Stimulated activated CD8-positive, alpha-beta memory T cell treated with anti-CD3 and anti-CD28 coated beads, Interleukin-2, amount 100 ng/mL, for 1 hour (primary cell): ENCODE measurements around the gene C17orf67.

Experiments
- DNase-seq, 2 donors: peaks; one replicate each; pipeline ENCODE4 v3.0.0-alpha.2; 2020; ENCODE audit warnings: low read depth in 2 of 2

Gene C17orf67

GRCh38 chr17:56808503-56808902 is 25.2 kb downstream of the C17orf67 start:
- no peak for DNase-seq

DNA sequence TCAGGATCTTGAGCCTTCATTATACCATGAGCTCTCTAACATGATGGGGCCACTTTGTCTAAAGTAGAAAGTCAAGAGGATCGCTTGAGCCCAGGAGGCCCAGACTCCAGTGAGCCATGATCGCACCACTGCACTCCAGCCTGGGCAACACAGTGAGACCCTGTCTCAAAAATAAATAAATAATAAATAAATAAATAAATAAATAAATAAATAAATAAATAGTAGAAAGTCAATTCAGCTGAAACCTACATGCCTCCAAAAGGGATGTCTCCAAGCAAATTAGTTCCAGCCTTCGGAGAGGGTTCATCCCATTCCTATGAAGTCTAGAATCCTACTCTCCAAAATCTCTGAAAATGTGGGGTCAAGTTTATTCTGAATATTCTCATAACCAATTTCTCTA is 26.0 kb downstream of the C17orf67 start:
- no peak for DNase-seq

GRCh38 chr17:56806949-56807348 is 26.8 kb downstream of the C17orf67 start:
- DNase-seq = no peak

DNA sequence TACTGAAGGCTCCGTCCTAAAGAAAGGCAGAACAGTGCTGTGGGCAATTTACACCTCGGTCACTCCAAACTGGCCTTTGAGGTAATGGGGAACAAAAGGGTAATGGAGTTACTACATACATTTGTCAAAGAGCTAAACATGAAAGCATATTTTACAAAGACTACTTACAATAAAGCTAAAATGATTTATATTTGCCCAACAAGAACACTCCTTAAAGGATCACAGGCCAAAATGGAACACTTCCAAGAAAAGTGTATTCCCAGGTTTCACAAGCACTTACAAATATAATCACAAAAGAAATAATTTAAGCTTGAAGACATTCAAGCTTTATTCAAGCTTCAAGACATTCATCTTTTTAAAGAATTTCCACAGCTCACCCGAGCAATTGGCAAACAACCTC is 29.3 kb downstream of the C17orf67 start:
- DNase-seq = no peak

- DNase-seq = no peak
Observed at GRCh38 chr17:56803071-56803470, 30.6 kb downstream of the C17orf67 start.

- no peak for DNase-seq
Observed at GRCh38 chr17:56801459-56802178, 32.1 kb downstream of the C17orf67 start.

DNA sequence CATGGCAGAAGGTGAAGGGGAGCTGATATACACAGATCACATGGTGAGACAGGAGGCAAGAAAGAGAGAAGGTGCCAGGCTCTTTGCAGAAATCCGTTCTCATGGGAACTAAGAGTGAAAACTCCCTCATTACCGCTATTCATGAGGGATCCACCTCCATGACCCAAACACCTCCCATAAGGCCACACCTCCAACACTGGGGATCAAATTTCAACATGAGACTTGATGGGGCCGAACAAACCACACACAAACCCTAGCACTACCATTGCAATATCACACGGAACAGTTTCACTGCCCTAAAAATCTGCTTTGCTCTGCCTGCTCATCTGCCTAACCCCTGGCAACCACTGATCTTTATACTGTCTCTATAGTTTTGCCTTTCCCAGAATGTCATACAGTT is 34.8 kb downstream of the C17orf67 start:
- no peak for DNase-seq

DNA sequence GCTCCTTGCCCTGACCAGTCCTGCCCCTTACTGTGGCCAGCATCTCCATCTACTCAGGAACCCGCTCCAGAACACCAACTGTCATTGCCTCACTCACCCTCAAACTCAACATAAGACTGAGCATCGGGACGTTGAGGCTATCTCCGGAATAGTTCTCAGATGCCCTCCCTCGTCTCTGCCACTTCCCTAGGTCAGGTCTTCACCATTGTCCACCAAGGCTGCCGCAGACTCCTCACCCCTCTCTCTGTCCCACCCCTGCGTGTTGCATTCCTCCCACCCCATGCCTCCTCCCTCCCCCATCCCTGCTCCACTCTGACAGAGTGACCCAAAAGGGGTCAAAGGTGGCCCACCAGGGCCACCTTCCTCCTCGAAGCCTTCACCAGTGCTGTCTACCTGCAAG is 37.2 kb downstream of the C17orf67 start:
- no peak for DNase-seq

- DNase-seq = no peak
Observed at GRCh38 chr17:56795221-56795865, 38.4 kb downstream of the C17orf67 start.

DNA sequence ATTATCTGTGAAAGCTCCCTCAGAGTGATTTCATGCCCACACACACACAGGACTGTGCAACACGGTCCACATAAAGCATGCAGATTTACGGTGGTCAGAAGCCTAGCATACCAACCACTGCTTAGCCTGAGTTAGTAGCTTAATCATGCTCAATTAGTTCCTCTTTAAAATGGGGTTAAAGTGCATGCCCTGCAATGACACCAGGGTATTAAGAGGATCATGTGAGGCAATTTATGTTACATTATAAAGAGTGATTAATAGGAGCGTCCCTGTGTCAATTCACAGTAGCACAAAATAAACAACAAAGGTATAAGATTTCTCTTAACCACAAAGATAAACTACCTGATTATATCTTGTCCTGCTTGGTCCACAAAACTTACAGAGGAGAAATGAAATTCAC is 39.8 kb downstream of the C17orf67 start:
- no peak for DNase-seq

DNA sequence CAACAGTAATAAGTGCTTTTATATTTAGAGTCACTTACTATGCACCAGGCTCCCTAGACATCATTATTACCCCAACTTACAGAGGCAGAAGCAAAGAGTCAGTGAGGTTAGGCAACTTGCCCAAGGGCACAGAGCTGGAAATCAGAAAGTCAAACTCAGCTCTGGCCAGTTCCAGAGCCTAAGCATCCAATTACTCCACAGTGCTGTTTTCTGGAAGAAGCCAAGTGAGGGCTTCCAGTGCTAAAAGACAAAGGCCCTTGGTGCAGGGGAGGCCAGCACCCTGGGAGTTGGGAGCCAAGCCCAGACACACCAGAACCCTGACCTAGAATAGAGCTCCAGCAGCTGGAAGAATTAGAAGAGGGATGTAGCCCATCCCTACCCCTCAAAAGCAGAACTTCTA is 40.2 kb downstream of the C17orf67 start:
- DNase-seq = no peak

DNA sequence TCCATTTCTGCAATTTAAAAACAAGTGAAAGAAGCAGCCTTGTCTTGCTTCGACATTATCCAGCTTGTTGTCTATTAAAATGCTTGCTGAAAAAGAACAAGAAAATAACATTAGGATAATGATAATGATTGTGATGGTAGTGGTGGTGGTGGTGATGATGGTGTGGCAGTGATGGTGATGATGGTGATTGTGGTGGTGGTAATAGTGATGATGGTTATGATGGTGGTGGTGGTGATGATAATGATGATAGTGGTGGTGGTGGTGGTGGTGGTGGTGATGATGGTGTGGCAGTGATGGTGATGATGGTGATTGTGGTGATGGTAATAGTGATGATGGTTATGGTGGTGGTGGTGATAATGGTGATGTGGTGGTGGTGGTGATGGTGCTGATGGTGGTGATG is 41.5 kb downstream of the C17orf67 start:
- DNase-seq = no peak

DNA sequence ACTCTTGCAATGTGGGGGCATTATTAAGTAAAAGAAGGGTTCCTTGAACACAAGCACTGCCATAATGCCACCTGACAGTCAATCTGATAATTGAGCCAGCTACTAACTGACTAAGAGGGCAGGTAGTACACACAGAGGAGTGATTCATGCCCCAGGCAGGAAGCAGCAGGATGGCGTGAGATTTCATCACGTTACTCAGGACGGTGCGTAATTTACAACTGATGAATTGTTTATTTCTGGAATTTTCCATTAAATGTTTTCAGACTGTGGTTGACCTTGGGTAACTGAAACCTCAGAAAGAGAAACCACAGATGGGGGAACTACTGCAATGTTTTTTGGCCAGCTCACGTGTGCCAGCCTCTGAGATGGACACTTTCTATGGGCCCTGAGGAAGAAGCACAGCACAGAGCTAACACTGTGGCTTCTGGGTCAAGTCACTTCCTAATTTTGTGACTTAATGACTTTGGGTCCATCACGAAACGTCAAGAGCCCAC is 46.7 kb downstream of the C17orf67 start:
- peak; percentile 7 to 24 for DNase-seq

- DNase-seq = no peak
Observed at GRCh38 chr17:56785997-56786680, 47.6 kb downstream of the C17orf67 start.

DNA sequence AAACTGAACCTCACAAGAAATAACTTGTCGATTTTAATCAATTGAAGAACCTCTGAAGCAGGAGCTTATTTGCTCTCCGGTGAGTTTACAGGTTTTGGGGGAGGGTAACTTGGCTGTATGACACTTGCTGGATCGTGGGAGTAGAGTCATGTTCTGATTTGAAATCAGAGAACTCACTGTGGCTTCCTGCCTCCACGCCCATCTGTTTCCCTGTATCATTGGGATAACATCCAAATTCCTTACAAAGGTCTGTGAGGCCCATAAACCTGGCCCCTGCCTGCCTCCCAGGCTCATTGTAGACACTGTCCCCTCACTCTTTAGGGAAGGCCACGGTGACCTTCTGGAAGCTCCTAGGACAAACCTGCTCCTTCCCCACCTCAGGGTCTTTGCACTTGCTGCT is 48.3 kb downstream of the C17orf67 start:
- no peak for DNase-seq

GRCh38 chr17:56782338-56782737 is 51.4 kb downstream of the C17orf67 start:
- DNase-seq = no peak

- no peak for DNase-seq
Observed at GRCh38 chr17:56781906-56782305, 51.8 kb downstream of the C17orf67 start.

- DNase-seq = peak; percentile 68 to 72
Observed at GRCh38 chr17:56779898-56780777, 53.6 kb downstream of the C17orf67 start.

GRCh38 chr17:56779322-56779721 is 54.4 kb downstream of the C17orf67 start:
- no peak for DNase-seq

GRCh38 chr17:56778898-56779297 is 54.8 kb downstream of the C17orf67 start:
- no peak for DNase-seq

- DNase-seq = no peak
Observed at GRCh38 chr17:56777859-56778258, 55.9 kb downstream of the C17orf67 start.

DNA sequence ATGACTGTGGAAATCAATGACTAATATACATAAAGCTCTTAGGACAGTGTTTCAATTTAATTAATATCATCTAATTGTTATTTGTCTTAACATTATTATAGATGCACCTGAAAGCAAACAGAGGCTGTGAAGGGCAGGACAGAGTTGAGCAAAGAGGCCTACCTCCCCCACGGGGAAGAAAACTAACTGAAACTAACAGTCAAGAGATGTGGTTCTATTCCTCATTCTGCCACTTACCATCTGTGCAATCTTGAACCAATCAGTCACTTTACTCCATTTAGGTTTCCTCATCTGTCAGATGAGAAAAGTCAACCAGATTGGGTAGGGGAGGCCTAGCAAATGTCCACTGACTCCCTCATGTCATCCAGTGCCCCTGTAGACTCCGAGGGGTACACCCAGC is 59.1 kb downstream of the C17orf67 start:
- DNase-seq = no peak
